Hematopoietic multipotent progenitor cell treated with erythropoietin and hydrocortisone succinate and interleukin-3 and kit ligand, for 15 days (in vitro differentiated cells): ENCODE results near the gene RTL10.

ENCODE experiments used
- DNase-seq: peaks from one replicate; pipeline ENCODE4 v3.0.0-alpha.2; 2015; ENCODE audit warnings: low spot score

The RTL10 gene

GRCh38 chr22:19875531-19876313, 21.0 kb upstream of the RTL10 start:
- DNase-seq = no peak

- no peak for DNase-seq
These were observed 20.4 kb upstream of the RTL10 start for GRCh38 chr22:19875061-19875530.

GRCh38 chr22:19874307-19875060, 19.8 kb upstream of the RTL10 start:
- no peak for DNase-seq

- DNase-seq = no peak
These were observed 19.3 kb upstream of the RTL10 start for GRCh38 chr22:19873960-19874306.

- DNase-seq = no peak
These were observed 18.7 kb upstream of the RTL10 start for GRCh38 chr22:19873138-19873959.

GRCh38 chr22:19872779-19873137, 18.1 kb upstream of the RTL10 start:
- no peak for DNase-seq

- DNase-seq = no peak
These were observed 17.4 kb upstream of the RTL10 start for GRCh38 chr22:19871845-19872778.

- DNase-seq = no peak
These were observed 16.6 kb upstream of the RTL10 start for GRCh38 chr22:19871023-19871844.

GRCh38 chr22:19870153-19871022, 15.7 kb upstream of the RTL10 start:
- DNase-seq = no peak

GRCh38 chr22:19869497-19870152, 15.0 kb upstream of the RTL10 start:
- DNase-seq = no peak

- DNase-seq = no peak
These were observed 14.2 kb upstream of the RTL10 start for GRCh38 chr22:19868773-19869471.

- no peak for DNase-seq
These were observed 13.7 kb upstream of the RTL10 start for GRCh38 chr22:19868333-19868732.

GRCh38 chr22:19867617-19868016, 12.9 kb upstream of the RTL10 start:
- DNase-seq = no peak

GRCh38 chr22:19866665-19867009, 12.0 kb upstream of the RTL10 start:
- DNase-seq = no peak

- no peak for DNase-seq
These were observed 10.6 kb upstream of the RTL10 start for GRCh38 chr22:19865141-19865829.

- no peak for DNase-seq
These were observed 9.9 kb upstream of the RTL10 start for GRCh38 chr22:19864538-19865106.

GRCh38 chr22:19863571-19863970, 8.9 kb upstream of the RTL10 start:
- no peak for DNase-seq
